ENCODE data around the gene VPS11. TPM values are rescaled to one million over a fixed set of nuclear protein-coding genes. Genes with fewer than 3 reads are reported as not detected.

The VPS11 gene
- total RNA-seq, 4 donors from 2014 or later = 26.3 to 72.6 (median 37.2) TPM

DNA sequence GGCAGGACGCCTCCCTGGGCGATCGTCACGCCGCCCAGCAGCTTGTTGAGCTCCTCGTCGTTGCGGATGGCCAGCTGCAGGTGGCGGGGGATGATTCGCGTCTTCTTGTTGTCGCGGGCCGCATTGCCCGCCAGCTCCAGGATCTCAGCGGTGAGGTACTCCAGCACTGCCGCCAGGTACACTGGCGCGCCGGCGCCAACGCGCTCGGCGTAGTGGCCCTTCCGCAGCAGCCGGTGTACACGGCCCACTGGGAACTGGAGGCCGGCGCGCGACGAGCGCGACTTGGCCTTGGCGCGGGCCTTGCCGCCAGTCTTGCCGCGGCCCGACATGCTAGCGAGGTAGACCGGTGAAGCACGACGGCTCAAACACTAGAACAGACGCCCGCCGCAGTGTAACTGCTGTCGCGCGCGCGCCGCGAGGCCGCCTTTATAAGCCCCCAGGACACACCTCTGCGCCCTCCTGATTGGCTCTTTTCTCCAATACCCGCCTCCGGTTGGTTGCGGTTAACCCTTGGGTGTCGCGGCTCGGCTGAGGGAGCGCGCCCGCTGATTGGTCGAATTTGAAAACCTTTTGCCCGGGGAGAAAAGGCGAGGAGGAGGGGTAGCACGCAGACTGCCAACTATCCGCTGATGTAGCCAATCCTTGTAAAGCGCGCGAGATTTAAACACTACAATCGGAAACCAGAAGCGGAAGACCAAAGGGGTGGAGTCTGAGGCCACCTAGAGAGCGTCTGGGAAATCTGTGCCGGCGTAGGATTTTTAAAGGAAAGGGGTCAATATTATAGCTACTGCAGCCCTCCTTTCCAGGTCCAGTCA, 27.7 kb downstream of the VPS11 start:
- H3K4me1 ChIP-seq = peaks cover 0 to 26% (median 9%) of the 10 kb centered on the region in 4 donors
- H3K9me3 ChIP-seq = no peaks in the 10 kb centered on the region
- peak overlapping the region; percentile 78 to 90 (median 84) for H3K4me3 ChIP-seq
- DNase-seq = peak; percentile 99
- peaks cover 0 to 27% (median 0%) of the 10 kb centered on the region in 3 donors for H3K36me3 ChIP-seq
- H3K27me3 ChIP-seq = no peaks in the 10 kb centered on the region
- no peak for TF ChIP-seq CTCF (IDR thresholded peaks at IDR 0.05)
- TF ChIP-seq POLR2A (IDR thresholded peaks at IDR 0.05) = peak; percentile 98 to 99
- H3K27ac ChIP-seq = peak overlapping the region; percentile 95 to 96 (median 95)

- H3K27ac ChIP-seq = no peak overlapping the region
- no peak for DNase-seq
- H3K9me3 ChIP-seq = no peaks in the 10 kb centered on the region
- H3K4me3 ChIP-seq = no peak overlapping the region
- peaks cover 0 to 17% (median 0%) of the 10 kb centered on the region in 3 donors for H3K36me3 ChIP-seq
- no peaks in the 10 kb centered on the region for H3K27me3 ChIP-seq
- no peak for TF ChIP-seq POLR2A (IDR thresholded peaks at IDR 0.05)
- TF ChIP-seq CTCF (IDR thresholded peaks at IDR 0.05) = no peak
- peaks cover 0 to 22% (median 9%) of the 10 kb centered on the region in 4 donors for H3K4me1 ChIP-seq
These were observed 32.1 kb downstream of the VPS11 start for GRCh38 chr11:119099711-119100110.

GRCh38 chr11:119100246-119100970, 32.8 kb downstream of the VPS11 start:
- no peak for TF ChIP-seq POLR2A (IDR thresholded peaks at IDR 0.05)
- peak in 3 of 6 experiments; percentile 40 to 45 (median 45) for TF ChIP-seq CTCF (IDR thresholded peaks at IDR 0.05)
- peak overlapping the region; percentile 73 to 97 (median 82) for H3K4me3 ChIP-seq
- peak overlapping the region in 2 of 4 donors; percentile 15 to 88 for H3K27ac ChIP-seq
- H3K27me3 ChIP-seq = no peaks in the 10 kb centered on the region
- DNase-seq = peak in 1 of 3 donors; percentile 41
- no peaks in the 10 kb centered on the region for H3K9me3 ChIP-seq
- H3K4me1 ChIP-seq = peaks cover 0 to 22% (median 9%) of the 10 kb centered on the region in 4 donors
- peaks cover 0 to 17% (median 0%) of the 10 kb centered on the region in 3 donors for H3K36me3 ChIP-seq

DNA sequence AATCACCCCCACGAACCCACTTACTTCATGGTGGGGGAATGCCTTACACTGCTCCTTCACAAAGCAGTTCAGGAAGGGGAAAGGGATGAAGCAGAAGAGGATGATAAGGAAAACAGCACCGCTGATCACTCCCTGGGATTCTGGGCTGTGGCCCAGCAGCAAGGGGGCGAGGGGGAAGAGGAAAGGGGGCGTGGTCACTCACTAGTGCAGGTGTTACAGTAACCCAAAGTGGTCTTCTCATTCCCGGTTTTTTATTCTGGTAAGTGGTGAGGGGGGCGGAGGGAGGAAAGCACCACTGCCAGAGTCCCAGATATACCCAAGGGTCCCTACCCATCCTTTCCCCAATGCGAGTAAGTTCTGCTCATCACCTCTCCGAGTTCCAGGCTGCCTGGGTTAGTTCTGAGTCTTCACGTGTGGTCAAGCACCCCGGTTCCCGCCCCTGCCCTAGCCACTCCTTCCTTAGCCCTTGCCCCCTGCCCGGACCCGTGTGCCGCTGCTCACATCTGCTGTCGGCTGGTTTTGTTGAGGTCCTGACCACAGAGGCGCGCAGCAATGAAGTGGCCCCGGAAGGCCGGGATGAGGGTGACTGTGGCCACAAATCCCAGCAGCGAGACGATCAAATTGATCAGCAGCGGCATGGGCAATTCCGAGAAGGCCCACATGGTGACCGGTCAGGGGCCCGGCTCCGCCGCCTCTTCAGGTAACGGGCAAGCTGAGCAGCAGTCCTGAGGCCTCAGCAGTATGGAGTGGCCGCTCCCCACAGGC, 33.6 kb downstream of the VPS11 start:
- Histone ChIP-seq H3K4me3 (peak overlapping the region; percentile 73 to 97 (median 82)), H3K27me3 (no peaks in the 10 kb centered on the region), H3K4me1 (peaks cover 0 to 25% (median 9%) of the 10 kb centered on the region in 4 donors), H3K36me3 (peaks cover 0 to 17% (median 0%) of the 10 kb centered on the region in 3 donors), H3K9me3 (no peaks in the 10 kb centered on the region), H3K27ac (peak overlapping the region; percentile 88 to 92 (median 89))
- peak in 1 of 3 donors; percentile 25 for DNase-seq
- TF ChIP-seq POLR2A (IDR thresholded peaks at IDR 0.05) (peak in 1 of 2 donors; percentile 8), CTCF (IDR thresholded peaks at IDR 0.05) (peak in 3 of 6 experiments; percentile 30 to 39 (median 33))
